ENCODE measurements around the gene PDE11A. TPM values are rescaled to one million over a fixed set of nuclear protein-coding genes. Genes with fewer than 3 reads are reported as not detected.

The PDE11A gene
- total and polyA plus RNA-seq, 2 experiments from 2014 or later, result 1.7 to 3.6 TPM

DNA sequence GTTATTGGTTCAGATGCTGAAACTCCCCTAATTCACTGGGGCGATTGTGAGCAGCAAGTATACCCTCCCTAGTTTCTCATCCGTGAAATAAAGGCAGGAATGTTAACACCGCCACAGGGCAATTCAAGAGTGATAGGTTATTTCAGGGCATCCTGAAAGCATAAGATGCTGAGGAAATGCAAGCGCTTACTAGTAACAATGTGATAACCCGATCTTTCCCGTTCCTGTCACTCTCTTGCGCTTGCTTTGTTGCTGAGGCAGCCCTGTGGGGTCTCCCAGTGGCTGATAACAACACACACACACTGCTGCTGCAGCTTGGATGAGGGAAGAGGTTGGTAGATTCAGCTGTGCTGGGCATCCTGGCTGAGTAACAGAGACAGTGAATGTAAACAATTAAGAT is 420.7 kb downstream of the PDE11A start:
- TF ChIP-seq, protein P1, sequence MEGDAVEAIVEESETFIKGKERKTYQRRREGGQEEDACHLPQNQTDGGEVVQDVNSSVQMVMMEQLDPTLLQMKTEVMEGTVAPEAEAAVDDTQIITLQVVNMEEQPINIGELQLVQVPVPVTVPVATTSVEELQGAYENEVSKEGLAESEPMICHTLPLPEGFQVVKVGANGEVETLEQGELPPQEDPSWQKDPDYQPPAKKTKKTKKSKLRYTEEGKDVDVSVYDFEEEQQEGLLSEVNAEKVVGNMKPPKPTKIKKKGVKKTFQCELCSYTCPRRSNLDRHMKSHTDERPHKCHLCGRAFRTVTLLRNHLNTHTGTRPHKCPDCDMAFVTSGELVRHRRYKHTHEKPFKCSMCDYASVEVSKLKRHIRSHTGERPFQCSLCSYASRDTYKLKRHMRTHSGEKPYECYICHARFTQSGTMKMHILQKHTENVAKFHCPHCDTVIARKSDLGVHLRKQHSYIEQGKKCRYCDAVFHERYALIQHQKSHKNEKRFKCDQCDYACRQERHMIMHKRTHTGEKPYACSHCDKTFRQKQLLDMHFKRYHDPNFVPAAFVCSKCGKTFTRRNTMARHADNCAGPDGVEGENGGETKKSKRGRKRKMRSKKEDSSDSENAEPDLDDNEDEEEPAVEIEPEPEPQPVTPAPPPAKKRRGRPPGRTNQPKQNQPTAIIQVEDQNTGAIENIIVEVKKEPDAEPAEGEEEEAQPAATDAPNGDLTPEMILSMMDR (IDR thresholded peaks at IDR 0.05; ENCODE audit: low read depth, low read length), result no peak
- no peak overlapping the region for H3K4me3 ChIP-seq
- H3K9me3 ChIP-seq (ENCODE audit: low read depth), result no peaks in the 10 kb centered on the region
- peak in 1 of 2 donors; percentile 10 for DNase-seq (ENCODE audit: low read depth in 1 of 2, low spot score in 1 of 2)
- no peaks in the 10 kb centered on the region for H3K36me3 ChIP-seq
- H3K4me1 ChIP-seq (ENCODE audit: low read depth), result no peaks in the 10 kb centered on the region
- H3K27ac ChIP-seq, result no peak overlapping the region
- peaks cover 3% of the 10 kb centered on the region for H3K27me3 ChIP-seq

DNA sequence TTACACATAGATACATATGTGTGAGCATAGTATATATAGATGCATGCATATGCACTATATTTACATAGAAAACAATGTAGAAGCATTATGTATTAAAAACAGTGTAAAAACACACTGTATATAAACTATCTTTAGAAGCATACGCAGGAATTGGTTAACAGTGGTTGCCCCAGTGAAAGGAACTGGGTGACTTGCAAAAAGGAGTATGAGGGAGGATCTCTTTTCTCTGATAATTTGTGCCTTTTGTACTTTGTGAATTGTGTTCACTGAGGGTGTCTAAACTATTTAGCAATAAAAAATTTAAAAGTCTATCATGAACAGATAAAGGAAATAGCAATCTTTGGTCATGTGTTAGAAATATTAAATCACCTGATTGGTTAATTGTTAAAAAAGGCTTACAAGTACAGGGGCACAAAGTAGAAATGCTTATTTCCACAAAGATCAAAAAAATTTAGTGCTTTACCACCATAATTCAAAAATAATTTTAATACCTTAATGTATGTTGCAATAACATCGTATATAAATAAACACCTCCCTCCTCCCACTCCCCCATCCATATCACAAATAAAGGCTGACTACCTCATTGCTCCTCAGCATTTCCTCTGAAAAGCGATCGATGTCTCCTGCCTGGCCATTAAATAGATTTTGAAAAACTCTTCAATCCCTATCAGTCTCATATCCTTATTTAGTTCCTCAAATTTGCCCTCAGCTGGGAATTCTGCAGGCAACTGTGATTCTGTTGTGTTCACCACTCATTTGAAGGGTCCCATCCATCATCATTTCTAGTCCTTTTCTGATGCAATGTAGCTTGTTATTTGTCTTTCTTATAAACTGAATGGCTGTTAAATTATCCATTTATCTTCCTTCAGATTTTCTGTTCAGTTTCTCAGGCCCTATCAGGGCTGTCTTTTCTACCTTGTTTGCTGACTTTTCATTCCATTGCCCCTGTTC is 422.7 kb downstream of the PDE11A start:
- no peaks in the 10 kb centered on the region for H3K9me3 ChIP-seq (ENCODE audit: low read depth)
- no peak for DNase-seq (ENCODE audit: low read depth in 1 of 2, low spot score in 1 of 2)
- no peak overlapping the region for H3K27ac ChIP-seq
- TF ChIP-seq, protein P1 (IDR thresholded peaks at IDR 0.05; ENCODE audit: low read depth, low read length), result no peak
- H3K4me3 ChIP-seq, result no peak overlapping the region
- H3K36me3 ChIP-seq, result no peaks in the 10 kb centered on the region
- H3K4me1 ChIP-seq (ENCODE audit: low read depth), result no peaks in the 10 kb centered on the region
- peaks cover 3% of the 10 kb centered on the region for H3K27me3 ChIP-seq

- Histone ChIP-seq H3K27me3 (peaks cover 3% of the 10 kb centered on the region), H3K4me1 (ENCODE audit: low read depth) (no peaks in the 10 kb centered on the region), H3K4me3 (no peak overlapping the region), H3K9me3 (ENCODE audit: low read depth) (no peaks in the 10 kb centered on the region), H3K36me3 (no peaks in the 10 kb centered on the region), H3K27ac (no peak overlapping the region)
- no peak for DNase-seq (ENCODE audit: low read depth in 1 of 2, low spot score in 1 of 2)
- TF ChIP-seq, protein P1 (IDR thresholded peaks at IDR 0.05; ENCODE audit: low read depth, low read length), result no peak
Measured at GRCh38 chr2:177646791-177647190, 425.8 kb downstream of the PDE11A start.

- no peak for DNase-seq (ENCODE audit: low read depth in 1 of 2, low spot score in 1 of 2)
- no peaks in the 10 kb centered on the region for H3K36me3 ChIP-seq
- no peaks in the 10 kb centered on the region for H3K4me1 ChIP-seq (ENCODE audit: low read depth)
- no peak overlapping the region for H3K4me3 ChIP-seq
- TF ChIP-seq, protein P1 (IDR thresholded peaks at IDR 0.05; ENCODE audit: low read depth, low read length), result no peak
- no peak overlapping the region for H3K27ac ChIP-seq
- peaks cover 3% of the 10 kb centered on the region for H3K27me3 ChIP-seq
- H3K9me3 ChIP-seq (ENCODE audit: low read depth), result no peaks in the 10 kb centered on the region
Measured at GRCh38 chr2:177646241-177646640, 426.3 kb downstream of the PDE11A start.

GRCh38 chr2:177641331-177641730 is 431.2 kb downstream of the PDE11A start:
- DNase-seq (ENCODE audit: low read depth in 1 of 2, low spot score in 1 of 2), result no peak
- no peaks in the 10 kb centered on the region for H3K9me3 ChIP-seq (ENCODE audit: low read depth)
- H3K4me1 ChIP-seq (ENCODE audit: low read depth), result no peaks in the 10 kb centered on the region
- no peak overlapping the region for H3K4me3 ChIP-seq
- TF ChIP-seq, protein P1 (IDR thresholded peaks at IDR 0.05; ENCODE audit: low read depth, low read length), result no peak
- no peaks in the 10 kb centered on the region for H3K27me3 ChIP-seq
- no peak overlapping the region for H3K27ac ChIP-seq
- H3K36me3 ChIP-seq, result no peaks in the 10 kb centered on the region
